Thyroid gland (tissue), 4 donors: ENCODE results near the gene POMZP3. TPM values are rescaled to one million over a fixed set of nuclear protein-coding genes. Genes with fewer than 3 reads are reported as not detected.

Source experiments
- total RNA-seq, 4 donors: library from RNA; depleted of rRNA; stranded (reverse); fragments of >200 nt; gene quantifications; one replicate each; pipeline ENCODE4 v1.2.3, GENCODE V29; 2016

POMZP3 gene
- total RNA-seq, 4 donors from 2014 or later = 2.7 to 5.3 (median 4.4) TPM

Other genes with a start within 250 kb of the POMZP3 start
- gene SSC4D, start 217.6 kb downstream of the POMZP3 start, total RNA-seq = 10 to 100 TPM in 3 of 4 donors, 1 to 10 TPM in 1; 3.6 to 14.0 (median 13.4) TPM
- gene ZP3, start 202.3 kb downstream of the POMZP3 start, total RNA-seq = 1 to 10 TPM in 1 of 4 donors, under 1 TPM in 2, not detected in 1; 0.39 to 1.0 (median 0.94) TPM
- gene DTX2, start 165.6 kb downstream of the POMZP3 start, total RNA-seq = 10 to 100 TPM; 20.4 to 32.5 (median 25.2) TPM
- gene UPK3B, start 116.7 kb downstream of the POMZP3 start, total RNA-seq = 10 to 100 TPM in 1 of 4 donors, 1 to 10 TPM in 3; 1.0 to 10.8 (median 1.3) TPM
- gene SPDYE16, start 84.0 kb downstream of the POMZP3 start, total RNA-seq = under 1 TPM in 2 of 4 donors, not detected in 2; 0.29 to 0.33 TPM